ENCODE results near the gene STPG1.

The STPG1 gene

GRCh38 chr1:24369801-24370200, 43.8 kb downstream of the STPG1 start:
- no peak for DNase-seq (ENCODE audit: low read depth in 2 of 2)

- no peak for DNase-seq (ENCODE audit: low read depth in 2 of 2)
Observed at GRCh38 chr1:24369199-24369598, 44.4 kb downstream of the STPG1 start.

GRCh38 chr1:24366707-24367106, 46.9 kb downstream of the STPG1 start:
- DNase-seq (ENCODE audit: low read depth in 2 of 2): no peak

GRCh38 chr1:24364975-24365678, 48.5 kb downstream of the STPG1 start:
- no peak for DNase-seq (ENCODE audit: low read depth in 2 of 2)

GRCh38 chr1:24364605-24364974, 49.0 kb downstream of the STPG1 start:
- no peak for DNase-seq (ENCODE audit: low read depth in 2 of 2)

- DNase-seq (ENCODE audit: low read depth in 2 of 2): no peak
Observed at GRCh38 chr1:24363994-24364393, 49.6 kb downstream of the STPG1 start.

- DNase-seq (ENCODE audit: low read depth in 2 of 2): no peak
Observed at GRCh38 chr1:24362982-24363614, 50.5 kb downstream of the STPG1 start.

GRCh38 chr1:24362396-24362795, 51.2 kb downstream of the STPG1 start:
- no peak for DNase-seq (ENCODE audit: low read depth in 2 of 2)

GRCh38 chr1:24361811-24362210, 51.8 kb downstream of the STPG1 start:
- no peak for DNase-seq (ENCODE audit: low read depth in 2 of 2)

- DNase-seq (ENCODE audit: low read depth in 2 of 2): no peak
Observed at GRCh38 chr1:24360681-24361080, 52.9 kb downstream of the STPG1 start.

- DNase-seq (ENCODE audit: low read depth in 2 of 2): no peak
Observed at GRCh38 chr1:24357038-24357437, 56.5 kb downstream of the STPG1 start.

GRCh38 chr1:24355466-24355865, 58.1 kb downstream of the STPG1 start:
- no peak for DNase-seq (ENCODE audit: low read depth in 2 of 2)

GRCh38 chr1:24353292-24353891, 60.2 kb downstream of the STPG1 start:
- DNase-seq (ENCODE audit: low read depth in 2 of 2): no peak

GRCh38 chr1:24351918-24352627, 61.5 kb downstream of the STPG1 start:
- DNase-seq (ENCODE audit: low read depth in 2 of 2): peak in 1 of 2 donors; percentile 15

GRCh38 chr1:24351247-24351646, 62.3 kb downstream of the STPG1 start:
- DNase-seq (ENCODE audit: low read depth in 2 of 2): no peak

- no peak for DNase-seq (ENCODE audit: low read depth in 2 of 2)
Observed at GRCh38 chr1:24349891-24350290, 63.7 kb downstream of the STPG1 start.

GRCh38 chr1:24348196-24348595, 65.4 kb downstream of the STPG1 start:
- no peak for DNase-seq (ENCODE audit: low read depth in 2 of 2)

GRCh38 chr1:24347159-24347934, 66.2 kb downstream of the STPG1 start:
- DNase-seq (ENCODE audit: low read depth in 2 of 2): no peak

GRCh38 chr1:24345334-24345733, 68.2 kb downstream of the STPG1 start:
- no peak for DNase-seq (ENCODE audit: low read depth in 2 of 2)

GRCh38 chr1:24344090-24344742, 69.4 kb downstream of the STPG1 start:
- DNase-seq (ENCODE audit: low read depth in 2 of 2): no peak

- no peak for DNase-seq (ENCODE audit: low read depth in 2 of 2)
Observed at GRCh38 chr1:24343412-24344089, 70.0 kb downstream of the STPG1 start.

All from stimulated activated CD4-positive, alpha-beta T cell treated with anti-CD3 and anti-CD28 coated beads, Interleukin-1b, Interleukin-23, amount 100 ng/mL, for 1 hour (primary cell).